ENCODE data around the gene CACNA1E. TPM values are rescaled to one million over a fixed set of nuclear protein-coding genes. Genes with fewer than 3 reads are reported as not detected.

Gene CACNA1E
- total RNA-seq, 1 experiment from 2014 or later = 0.05 TPM

DNA sequence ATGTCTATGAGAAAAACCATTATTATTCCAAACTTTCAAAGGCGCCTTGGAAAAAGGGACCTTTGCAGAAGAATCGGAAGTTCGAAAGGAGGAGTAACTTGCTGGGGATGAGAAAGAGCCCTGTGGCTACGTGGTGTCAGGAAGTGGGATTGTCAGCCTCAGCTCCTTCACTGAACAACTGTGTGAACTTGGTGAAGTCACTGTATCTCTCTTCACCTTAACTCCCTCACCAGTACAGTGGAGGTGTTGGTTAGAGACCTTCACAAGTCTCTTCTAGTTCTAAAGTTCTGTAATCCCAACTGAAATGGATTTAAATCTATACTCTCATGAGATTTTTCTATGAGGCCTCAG lies 285.6 kb downstream of the CACNA1E start:
- Mint-ChIP-seq H3K9me3 (ENCODE audit: unreplicated experiment) (no peaks in the 10 kb centered on the region), H3K27me3 (ENCODE audit: insufficient read depth, unreplicated experiment) (no peaks in the 10 kb centered on the region), H3K36me3 (ENCODE audit: insufficient read depth, unreplicated experiment) (no peaks in the 10 kb centered on the region), H3K4me3 (ENCODE audit: unreplicated experiment) (no peak overlapping the region), H3K4me1 (ENCODE audit: insufficient read depth, unreplicated experiment) (peaks cover 20% of the 10 kb centered on the region), H3K27ac (ENCODE audit: low read depth, unreplicated experiment) (peak overlapping the region; percentile 87)
- TF ChIP-seq, protein P1, sequence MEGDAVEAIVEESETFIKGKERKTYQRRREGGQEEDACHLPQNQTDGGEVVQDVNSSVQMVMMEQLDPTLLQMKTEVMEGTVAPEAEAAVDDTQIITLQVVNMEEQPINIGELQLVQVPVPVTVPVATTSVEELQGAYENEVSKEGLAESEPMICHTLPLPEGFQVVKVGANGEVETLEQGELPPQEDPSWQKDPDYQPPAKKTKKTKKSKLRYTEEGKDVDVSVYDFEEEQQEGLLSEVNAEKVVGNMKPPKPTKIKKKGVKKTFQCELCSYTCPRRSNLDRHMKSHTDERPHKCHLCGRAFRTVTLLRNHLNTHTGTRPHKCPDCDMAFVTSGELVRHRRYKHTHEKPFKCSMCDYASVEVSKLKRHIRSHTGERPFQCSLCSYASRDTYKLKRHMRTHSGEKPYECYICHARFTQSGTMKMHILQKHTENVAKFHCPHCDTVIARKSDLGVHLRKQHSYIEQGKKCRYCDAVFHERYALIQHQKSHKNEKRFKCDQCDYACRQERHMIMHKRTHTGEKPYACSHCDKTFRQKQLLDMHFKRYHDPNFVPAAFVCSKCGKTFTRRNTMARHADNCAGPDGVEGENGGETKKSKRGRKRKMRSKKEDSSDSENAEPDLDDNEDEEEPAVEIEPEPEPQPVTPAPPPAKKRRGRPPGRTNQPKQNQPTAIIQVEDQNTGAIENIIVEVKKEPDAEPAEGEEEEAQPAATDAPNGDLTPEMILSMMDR (IDR thresholded peaks at IDR 0.05; ENCODE audit: unreplicated experiment) = no peak
- POLR2A ChIA-PET = interaction anchor here (0.8 to 3.6 kb wide), 4 partner anchors 10 to 378 kb away, joined by 3 to 25 read pairs (median 7); no protein-coding TSS in a partner anchor
- BruUV-seq (replicated peaks) = no TSS peak
- CTCF ChIA-PET = interaction anchor here (0.7 to 1.8 kb wide), 3 partner anchors 22 to 67 kb away, joined by 3 to 4 read pairs (median 3); no protein-coding TSS in a partner anchor
- peak; percentile 52 for DNase-seq (ENCODE audit: unreplicated experiment)
- intact Hi-C loops (cut with micrococcal nuclease) = no loop called here

DNA sequence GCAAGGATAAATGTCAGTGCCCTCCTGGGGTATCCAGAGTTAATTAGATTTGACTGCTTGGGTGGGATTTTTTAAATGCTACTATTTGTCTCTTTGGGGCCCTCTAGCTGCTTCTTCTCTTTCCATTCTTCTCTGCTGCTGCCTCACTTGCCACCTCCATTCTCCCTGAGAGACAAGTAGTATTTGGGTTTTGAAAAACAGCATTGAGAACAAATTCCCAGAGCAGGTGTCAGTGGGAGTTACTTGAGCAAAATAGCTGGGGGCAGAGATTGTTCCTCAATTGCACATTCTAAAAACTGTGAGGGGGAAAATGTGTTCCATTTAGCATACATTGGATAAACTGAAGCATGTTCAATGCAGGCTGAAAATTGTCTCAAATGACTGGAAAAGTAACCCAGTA lies 286.5 kb downstream of the CACNA1E start:
- no peak for DNase-seq (ENCODE audit: unreplicated experiment)
- H3K4me1 Mint-ChIP-seq (ENCODE audit: insufficient read depth, unreplicated experiment) = peaks cover 20% of the 10 kb centered on the region
- POLR2A ChIA-PET = interaction anchor here (1.7 to 2.0 kb wide), 2 partner anchors 13 to 300 kb away, joined by 4 to 10 read pairs; no protein-coding TSS in a partner anchor
- H3K4me3 Mint-ChIP-seq (ENCODE audit: unreplicated experiment) = no peak overlapping the region
- CTCF ChIA-PET = interaction anchor here (0.6 to 0.7 kb wide), 4 partner anchors 17 to 284 kb away, joined by 3 to 4 read pairs (median 3); no protein-coding TSS in a partner anchor
- H3K36me3 Mint-ChIP-seq (ENCODE audit: insufficient read depth, unreplicated experiment) = no peaks in the 10 kb centered on the region
- TF ChIP-seq, protein P1 (IDR thresholded peaks at IDR 0.05; ENCODE audit: unreplicated experiment) = no peak
- H3K27me3 Mint-ChIP-seq (ENCODE audit: insufficient read depth, unreplicated experiment) = no peaks in the 10 kb centered on the region
- H3K9me3 Mint-ChIP-seq (ENCODE audit: unreplicated experiment) = no peaks in the 10 kb centered on the region
- intact Hi-C loops (cut with micrococcal nuclease) = no loop called here
- BruUV-seq (replicated peaks) = no TSS peak
- H3K27ac Mint-ChIP-seq (ENCODE audit: low read depth, unreplicated experiment) = peak overlapping the region; percentile 87

DNA sequence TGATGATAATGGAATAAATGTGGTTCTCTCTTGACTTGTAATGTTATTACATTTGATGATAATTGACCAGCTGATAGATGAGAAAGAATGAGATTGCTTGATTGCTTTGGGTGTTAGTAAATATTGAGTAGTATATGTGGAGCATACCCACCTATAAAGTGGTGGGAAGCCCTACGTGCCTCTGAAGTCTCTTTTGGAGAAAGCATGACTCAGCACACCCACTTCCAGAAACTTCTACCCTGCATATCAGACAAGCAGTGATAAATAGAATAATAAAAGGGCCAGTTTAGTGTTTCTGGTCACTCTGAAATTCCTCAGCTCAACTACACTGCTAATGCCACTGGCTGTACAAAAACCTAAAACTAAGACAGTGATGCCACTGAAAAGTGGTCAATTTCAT lies 289.4 kb downstream of the CACNA1E start:
- H3K27me3 Mint-ChIP-seq (ENCODE audit: insufficient read depth, unreplicated experiment) = no peaks in the 10 kb centered on the region
- no TSS peak for BruUV-seq (replicated peaks)
- ChIA-PET POLR2A (no interaction called here), CTCF (interaction anchor here (0.8 kb wide), 1 partner anchor 8 kb away, joined by 4 read pairs; no protein-coding TSS in a partner anchor)
- intact Hi-C loops (cut with micrococcal nuclease) = no loop called here
- DNase-seq (ENCODE audit: unreplicated experiment) = no peak
- TF ChIP-seq, protein P1 (IDR thresholded peaks at IDR 0.05; ENCODE audit: unreplicated experiment) = no peak
- no peak overlapping the region for H3K4me3 Mint-ChIP-seq (ENCODE audit: unreplicated experiment)
- H3K36me3 Mint-ChIP-seq (ENCODE audit: insufficient read depth, unreplicated experiment) = no peaks in the 10 kb centered on the region
- no peaks in the 10 kb centered on the region for H3K9me3 Mint-ChIP-seq (ENCODE audit: unreplicated experiment)
- no peak overlapping the region for H3K27ac Mint-ChIP-seq (ENCODE audit: low read depth, unreplicated experiment)
- H3K4me1 Mint-ChIP-seq (ENCODE audit: insufficient read depth, unreplicated experiment) = peaks cover 14% of the 10 kb centered on the region

DNA sequence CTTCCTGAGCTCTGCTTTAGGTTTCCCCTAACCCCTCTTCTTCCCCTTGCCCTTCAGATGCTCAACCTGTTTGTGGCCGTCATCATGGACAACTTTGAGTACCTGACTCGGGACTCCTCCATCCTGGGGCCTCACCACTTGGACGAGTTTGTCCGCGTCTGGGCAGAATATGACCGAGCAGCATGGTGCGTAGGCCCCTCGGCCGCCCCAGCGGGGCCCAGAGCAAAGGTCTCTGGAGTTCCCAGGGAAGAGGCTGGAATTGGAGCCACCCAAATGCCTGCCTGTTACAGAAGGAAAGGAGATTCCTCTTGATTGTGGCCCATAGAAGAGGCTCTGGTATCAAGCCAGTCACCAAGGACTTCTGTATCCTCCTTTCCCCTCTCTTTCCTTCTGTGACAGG lies 292.7 kb downstream of the CACNA1E start:
- peaks cover 5% of the 10 kb centered on the region for H3K4me1 Mint-ChIP-seq (ENCODE audit: insufficient read depth, unreplicated experiment)
- no peaks in the 10 kb centered on the region for H3K36me3 Mint-ChIP-seq (ENCODE audit: insufficient read depth, unreplicated experiment)
- H3K9me3 Mint-ChIP-seq (ENCODE audit: unreplicated experiment) = no peaks in the 10 kb centered on the region
- no peak overlapping the region for H3K27ac Mint-ChIP-seq (ENCODE audit: low read depth, unreplicated experiment)
- H3K27me3 Mint-ChIP-seq (ENCODE audit: insufficient read depth, unreplicated experiment) = no peaks in the 10 kb centered on the region
- ChIA-PET POLR2A (interaction anchor here (0.6 kb wide), 1 partner anchor 161 kb away, joined by 3 read pairs; no protein-coding TSS in a partner anchor), CTCF (interaction anchor here (0.6 kb wide), 2 partner anchors 426 to 1543 kb away, joined by 3 read pairs; no protein-coding TSS in a partner anchor)
- DNase-seq (ENCODE audit: unreplicated experiment) = no peak
- no peak overlapping the region for H3K4me3 Mint-ChIP-seq (ENCODE audit: unreplicated experiment)
- TF ChIP-seq, protein P1 (IDR thresholded peaks at IDR 0.05; ENCODE audit: unreplicated experiment) = no peak
- intact Hi-C loops (cut with micrococcal nuclease) = no loop called here
- BruUV-seq (replicated peaks) = no TSS peak

Data from MCF 10A (cell line).